CD4-positive, CD25-positive, alpha-beta regulatory T cell (primary cell): ENCODE data around the gene ASAP2. TPM values are rescaled to one million over a fixed set of nuclear protein-coding genes. Genes with fewer than 3 reads are reported as not detected.

Experiments
- ATAC-seq, 2 donors: fragments of 150-1000 bp; cut with Tn5 transposase; one replicate each; pipeline ENCODE4 v1.10.0; 2021; ENCODE audit warnings: low read depth in 2 of 2, moderate number of reproducible peaks in 2 of 2, moderate library complexity in 1 of 2
- DNase-seq, 3 donors: peaks; one replicate each; pipeline versions ENCODE4 v3.0.0 to v3.0.0-alpha.2; 2012 to 2022; ENCODE audit warnings: mixed read lengths in 1 of 3
- H3K27ac ChIP-seq: one replicate; pipeline ENCODE4 v1.7.0; 2013; ENCODE audit warnings: mild to moderate bottlenecking, low read length; ENCODE audit not compliant: insufficient read depth, poor library complexity, severe bottlenecking
- H3K27me3 ChIP-seq: one replicate; pipeline ENCODE4 v1.7.0; 2013; ENCODE audit warnings: low read length; ENCODE audit not compliant: control insufficient read depth, insufficient read depth
- H3K36me3 ChIP-seq: one replicate; pipeline ENCODE4 v1.7.0; 2013; ENCODE audit warnings: mild to moderate bottlenecking, low read length, moderate library complexity; ENCODE audit not compliant: control insufficient read depth, insufficient read depth
- H3K4me1 ChIP-seq: 2 replicates; pipeline ENCODE4 v1.7.0; 2013; ENCODE audit warnings: mild to moderate bottlenecking, low read length; ENCODE audit not compliant: insufficient read depth, control insufficient read depth, poor library complexity, severe bottlenecking
- H3K4me3 ChIP-seq: one replicate; pipeline ENCODE4 v1.7.0; 2013; ENCODE audit warnings: low read depth, mild to moderate bottlenecking, low read length, moderate library complexity
- H3K9me3 ChIP-seq, 2 experiments: 1 replicate in 1 of 2; 2 replicates in 1 of 2; pipeline ENCODE4 v1.7.0; 2013; ENCODE audit warnings: low read length in 2 of 2, mild to moderate bottlenecking in 1 of 2, moderate library complexity in 1 of 2; ENCODE audit not compliant: control insufficient read depth in 2 of 2
- H3K27ac Mint-ChIP-seq, 3 donors: one replicate each; pipeline ENCODE4 v1.8.0; 2020 to 2022; ENCODE audit warnings: mild to moderate bottlenecking in 3 of 3, mixed read lengths in 3 of 3, moderate library complexity in 2 of 3
- H3K27me3 Mint-ChIP-seq: one replicate; pipeline ENCODE4 v1.8.0; 2022; ENCODE audit warnings: mild to moderate bottlenecking, mixed read lengths
- H3K36me3 Mint-ChIP-seq: one replicate; pipeline ENCODE4 v1.8.0; 2020; ENCODE audit warnings: mixed read lengths
- H3K4me1 Mint-ChIP-seq, 4 donors: one replicate each; pipeline ENCODE4 v1.8.0; 2020 to 2022; ENCODE audit warnings: mixed read lengths in 4 of 4, mild to moderate bottlenecking in 1 of 4
- H3K4me3 Mint-ChIP-seq, 4 donors: one replicate each; pipeline ENCODE4 v1.8.0; 2020 to 2022; ENCODE audit warnings: mild to moderate bottlenecking in 4 of 4, mixed read lengths in 4 of 4, moderate library complexity in 3 of 4
- H3K9me3 Mint-ChIP-seq, 7 donors: one replicate each; pipeline ENCODE4 v1.8.0; 2020 to 2022; ENCODE audit warnings: mixed read lengths in 7 of 7, mild to moderate bottlenecking in 3 of 7, moderate library complexity in 2 of 7
- polyA plus RNA-seq, 4 donors: library from polyadenylated mRNA; unstranded; fragments of 300-500 nt; fragmentation: Illumina TruSeq; gene quantifications; one replicate each; pipeline ENCODE4 v1.2.3, GENCODE V29; 2021
- total RNA-seq: library from RNA; stranded (reverse); gene quantifications from one replicate; pipeline ENCODE4 v1.2.3, GENCODE V29; 2022

ASAP2 gene
- total and polyA plus RNA-seq, 5 donors from 2014 or later = 1.5 TPM; not detected in 4

- H3K4me3 Mint-ChIP-seq = no peak overlapping the region
- DNase-seq = no peak
- no peak for ATAC-seq
- Histone ChIP-seq H3K27ac (no peak overlapping the region), H3K9me3 (no peaks in the 10 kb centered on the region), H3K27me3 (peaks cover 7% of the 10 kb centered on the region), H3K4me3 (no peak overlapping the region), H3K36me3 (no peaks in the 10 kb centered on the region), H3K4me1 (no peaks in the 10 kb centered on the region)
- H3K4me1 Mint-ChIP-seq = no peaks in the 10 kb centered on the region
- H3K36me3 Mint-ChIP-seq = no peaks in the 10 kb centered on the region
- H3K27me3 Mint-ChIP-seq = peaks cover 23% of the 10 kb centered on the region
- H3K27ac Mint-ChIP-seq = no peak overlapping the region
- no peaks in the 10 kb centered on the region for H3K9me3 Mint-ChIP-seq
Observed at GRCh38 chr2:9285385-9285920, 78.8 kb downstream of the ASAP2 start.

DNA sequence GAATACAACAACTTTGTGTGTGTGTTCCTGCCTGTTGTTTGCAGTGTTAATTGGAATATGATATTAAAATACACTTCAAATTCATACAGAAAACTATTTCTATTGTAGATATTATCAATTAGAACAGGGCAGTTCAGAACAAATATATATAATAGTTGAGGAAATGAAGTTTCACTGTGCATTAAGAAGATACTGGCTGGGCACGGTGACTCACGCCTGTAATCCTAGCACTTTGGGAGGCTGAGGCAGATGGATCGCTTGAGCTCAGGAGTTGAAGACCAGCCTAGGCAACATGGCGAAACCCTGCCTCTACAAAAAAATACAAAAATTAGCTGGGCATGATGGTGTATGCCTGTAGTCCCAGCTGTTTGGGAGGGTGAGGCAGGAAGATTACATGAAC, 79.3 kb downstream of the ASAP2 start:
- H3K9me3 ChIP-seq = no peaks in the 10 kb centered on the region
- ATAC-seq (no peak), DNase-seq (no peak)
- no peak overlapping the region for H3K4me3 ChIP-seq
- no peak overlapping the region for H3K27ac Mint-ChIP-seq
- no peak overlapping the region for H3K4me3 Mint-ChIP-seq
- no peaks in the 10 kb centered on the region for H3K4me1 Mint-ChIP-seq
- no peaks in the 10 kb centered on the region for H3K4me1 ChIP-seq
- peaks cover 23% of the 10 kb centered on the region for H3K27me3 Mint-ChIP-seq
- no peaks in the 10 kb centered on the region for H3K36me3 ChIP-seq
- H3K9me3 Mint-ChIP-seq = no peaks in the 10 kb centered on the region
- no peak overlapping the region for H3K27ac ChIP-seq
- no peaks in the 10 kb centered on the region for H3K36me3 Mint-ChIP-seq
- peaks cover 7% of the 10 kb centered on the region for H3K27me3 ChIP-seq

GRCh38 chr2:9286554-9287399, 80.2 kb downstream of the ASAP2 start:
- peaks cover 23% of the 10 kb centered on the region for H3K27me3 Mint-ChIP-seq
- H3K27ac ChIP-seq = no peak overlapping the region

DNA sequence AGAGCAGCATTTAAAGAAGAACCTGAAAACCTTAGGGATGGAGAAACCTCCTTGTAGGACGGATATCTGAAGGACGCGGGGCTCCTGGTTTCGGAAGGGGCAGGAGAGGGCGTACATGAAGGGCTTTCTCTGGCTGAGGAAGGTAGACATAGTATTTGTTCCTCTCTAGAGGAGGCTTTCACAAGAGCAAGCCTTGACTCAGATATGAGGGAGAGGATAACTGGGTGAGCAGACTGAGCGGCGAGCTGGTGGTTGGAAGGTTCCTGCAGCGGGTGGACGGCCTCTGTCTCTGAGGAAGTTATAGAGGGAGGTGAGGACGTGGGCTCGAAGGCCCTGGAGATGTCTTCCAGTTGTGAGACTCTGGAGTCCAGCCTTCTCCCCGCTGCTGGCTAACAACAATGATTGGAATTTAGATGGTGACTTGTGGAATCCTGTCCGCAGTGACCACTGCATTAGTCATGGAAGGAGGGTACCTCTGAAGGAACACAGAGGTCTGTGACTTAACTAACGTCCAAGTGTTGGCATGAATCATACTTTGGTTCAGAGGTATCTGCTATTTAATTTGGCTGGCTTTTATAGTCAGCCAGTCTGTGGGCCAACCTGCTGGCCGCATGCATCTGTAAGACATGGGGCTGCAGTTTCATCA, 80.9 kb downstream of the ASAP2 start:
- Mint-ChIP-seq H3K27me3 (peaks cover 21% of the 10 kb centered on the region), H3K4me3 (no peak overlapping the region), H3K36me3 (no peaks in the 10 kb centered on the region), H3K4me1 (no peaks in the 10 kb centered on the region), H3K9me3 (no peaks in the 10 kb centered on the region), H3K27ac (no peak overlapping the region)
- no peak overlapping the region for H3K27ac ChIP-seq
- H3K36me3 ChIP-seq = no peaks in the 10 kb centered on the region
- H3K4me1 ChIP-seq = no peaks in the 10 kb centered on the region
- DNase-seq (no peak), ATAC-seq (no peak)
- peaks cover 7% of the 10 kb centered on the region for H3K27me3 ChIP-seq
- H3K4me3 ChIP-seq = no peak overlapping the region
- H3K9me3 ChIP-seq = no peaks in the 10 kb centered on the region

More at GRCh38 chr2:9286554-9287399, 80.2 kb downstream of the ASAP2 start:
- Mint-ChIP-seq H3K27ac (no peak overlapping the region), H3K4me1 (no peaks in the 10 kb centered on the region), H3K9me3 (no peaks in the 10 kb centered on the region), H3K4me3 (no peak overlapping the region), H3K36me3 (no peaks in the 10 kb centered on the region)
- Histone ChIP-seq H3K4me1 (no peaks in the 10 kb centered on the region), H3K27me3 (peaks cover 7% of the 10 kb centered on the region), H3K4me3 (no peak overlapping the region), H3K9me3 (no peaks in the 10 kb centered on the region), H3K36me3 (no peaks in the 10 kb centered on the region)
- ATAC-seq = no peak
- DNase-seq = no peak

- Mint-ChIP-seq H3K4me1 (no peaks in the 10 kb centered on the region), H3K36me3 (no peaks in the 10 kb centered on the region), H3K4me3 (no peak overlapping the region), H3K27me3 (peaks cover 19% of the 10 kb centered on the region), H3K27ac (no peak overlapping the region), H3K9me3 (no peaks in the 10 kb centered on the region)
- Histone ChIP-seq H3K4me1 (no peaks in the 10 kb centered on the region), H3K27ac (no peak overlapping the region), H3K9me3 (no peaks in the 10 kb centered on the region), H3K4me3 (no peak overlapping the region), H3K36me3 (no peaks in the 10 kb centered on the region), H3K27me3 (peaks cover 7% of the 10 kb centered on the region)
- no peak for ATAC-seq
- no peak for DNase-seq
Observed at GRCh38 chr2:9288233-9288632, 81.6 kb downstream of the ASAP2 start.

- no peaks in the 10 kb centered on the region for H3K4me1 ChIP-seq
- no peaks in the 10 kb centered on the region for H3K4me1 Mint-ChIP-seq
- DNase-seq (no peak), ATAC-seq (no peak)
- H3K27me3 ChIP-seq = peaks cover 6% of the 10 kb centered on the region
- H3K36me3 ChIP-seq = no peaks in the 10 kb centered on the region
- no peaks in the 10 kb centered on the region for H3K9me3 Mint-ChIP-seq
- no peaks in the 10 kb centered on the region for H3K9me3 ChIP-seq
- H3K27ac ChIP-seq = no peak overlapping the region
- H3K4me3 ChIP-seq = no peak overlapping the region
- no peak overlapping the region for H3K4me3 Mint-ChIP-seq
- no peak overlapping the region for H3K27ac Mint-ChIP-seq
- H3K36me3 Mint-ChIP-seq = no peaks in the 10 kb centered on the region
- H3K27me3 Mint-ChIP-seq = peaks cover 19% of the 10 kb centered on the region
Observed at GRCh38 chr2:9288681-9289338, 82.2 kb downstream of the ASAP2 start.

DNA sequence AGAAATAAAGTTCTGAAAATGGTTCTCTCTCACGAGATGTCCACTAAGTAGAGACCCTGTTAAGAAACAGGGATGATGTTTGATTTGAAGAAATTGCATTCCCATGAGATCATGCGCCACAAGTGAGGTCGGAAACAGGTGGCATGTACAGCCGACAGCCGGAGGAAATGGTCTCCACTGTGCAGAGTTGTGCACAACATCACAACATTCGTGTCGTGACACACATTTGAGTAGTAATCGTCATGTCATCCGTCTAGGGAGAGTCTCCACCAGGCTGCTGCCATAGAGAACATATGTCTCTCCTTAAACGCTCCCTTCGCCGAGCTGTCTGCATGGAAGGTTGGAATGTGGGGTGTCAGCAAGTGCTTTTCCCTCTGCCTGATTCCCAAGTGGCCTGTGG, 84.7 kb downstream of the ASAP2 start:
- Histone ChIP-seq H3K27me3 (no peaks in the 10 kb centered on the region), H3K9me3 (no peaks in the 10 kb centered on the region), H3K36me3 (no peaks in the 10 kb centered on the region), H3K27ac (no peak overlapping the region), H3K4me1 (no peaks in the 10 kb centered on the region), H3K4me3 (no peak overlapping the region)
- Mint-ChIP-seq H3K4me3 (no peak overlapping the region), H3K9me3 (no peaks in the 10 kb centered on the region), H3K36me3 (no peaks in the 10 kb centered on the region), H3K27ac (no peak overlapping the region), H3K27me3 (peaks cover 11% of the 10 kb centered on the region), H3K4me1 (no peaks in the 10 kb centered on the region)
- DNase-seq (no peak), ATAC-seq (no peak)
